K562 (cell line): ENCODE results near the gene KIF3A. TPM values are rescaled to one million over a fixed set of nuclear protein-coding genes. Genes with fewer than 3 reads are reported as not detected.

ENCODE experiments used
- C11orf30 ChIP-seq: fragments of 450-650 bp; IDR thresholded peaks from 2 replicates; pipeline ENCODE4 v1.6.1; 2016; ENCODE audit warnings: low read depth, mild to moderate bottlenecking
- CEBPB ChIP-seq: fragments of 450-650 bp; IDR thresholded peaks from 2 replicates; pipeline ENCODE4 v1.6.1; 2016; ENCODE audit warnings: missing genetic modification characterization, missing compliant biosample characterization
- HDAC2 ChIP-seq: fragments of 450-650 bp; IDR thresholded peaks from 2 replicates; pipeline ENCODE4 v1.6.1; 2016; ENCODE audit warnings: mild to moderate bottlenecking
- HLTF ChIP-seq: fragments of 450-650 bp; IDR thresholded peaks from 2 replicates; pipeline ENCODE4 v1.6.1; 2016
- L3MBTL2 ChIP-seq: fragments of 450-650 bp; IDR thresholded peaks from 2 replicates; pipeline ENCODE4 v1.6.1; 2016; ENCODE audit warnings: mild to moderate bottlenecking, moderate library complexity
- NFIX ChIP-seq: fragments of 250-450 bp; sonication (Bioruptor Pico); IDR thresholded peaks from 2 replicates; pipeline ENCODE4 v1.4.0; 2020; ENCODE audit warnings: low read depth, mild to moderate bottlenecking, moderate library complexity
- NFRKB ChIP-seq: fragments of 450-650 bp; IDR thresholded peaks from 2 replicates; pipeline ENCODE4 v1.6.1; 2016; ENCODE audit warnings: low read depth
- PHF8 ChIP-seq: fragments of 200-600 bp; sonication (generic); IDR thresholded peaks from 2 replicates; pipeline ENCODE4 v1.6.1; 2012; ENCODE audit warnings: mixed run types, mild to moderate bottlenecking, inconsistent platforms, low read length, moderate library complexity, borderline replicate concordance
- POU5F1 ChIP-seq: fragments of 150-350 bp; IDR thresholded peaks from 2 replicates; pipeline ENCODE4 v1.6.1; 2014; ENCODE audit warnings: borderline replicate concordance, low read length, low read depth, mild to moderate bottlenecking; ENCODE audit not compliant: partially characterized antibody
- RBM17 ChIP-seq: fragments of 200-400 bp; formaldehyde crosslinking; IDR thresholded peaks from 2 replicates; pipeline ENCODE4 v1.6.1; 2017; ENCODE audit warnings: low read depth, mild to moderate bottlenecking, low read length, borderline replicate concordance
- RBM25 ChIP-seq: fragments of 200-400 bp; formaldehyde crosslinking; IDR thresholded peaks from 2 replicates; pipeline ENCODE4 v1.6.1; 2018; ENCODE audit warnings: low read length, low read depth, moderate library complexity; ENCODE audit not compliant: severe bottlenecking
- SIN3A ChIP-seq, 2 experiments: fragments of 150-350 bp in 1 of 2; IDR thresholded peaks; 2 replicates each; pipeline ENCODE4 v1.6.1; 2011 to 2016; ENCODE audit warnings: borderline replicate concordance in 2 of 2, low read depth in 2 of 2, low read length in 2 of 2, mild to moderate bottlenecking in 2 of 2, moderate library complexity in 2 of 2; ENCODE audit not compliant: control insufficient read depth in 1 of 2
- TCFL5 ChIP-seq: fragments of 250-450 bp; sonication (Bioruptor Pico); conservative IDR thresholded peaks from 2 replicates; pipeline ENCODE4 v1.6.1; 2021; ENCODE audit warnings: mild to moderate bottlenecking, moderate library complexity, matching md5 sums
- ZKSCAN1 ChIP-seq: fragments of 150-350 bp; IDR thresholded peaks from 2 replicates; pipeline ENCODE4 v1.6.1; 2016; ENCODE audit warnings: low read depth, low read length
- ZNF780A ChIP-seq: fragments of 250-450 bp; sonication (Bioruptor Pico); IDR thresholded peaks from 2 replicates; pipeline ENCODE4 v1.5.0; 2021; ENCODE audit warnings: mild to moderate bottlenecking
- polyA plus RNA-seq, 8 experiments: library from polyadenylated mRNA; depleted of rRNA in 4 of 8; stranded (reverse) in 5 of 8; unstranded in 3 of 8; fragments of >200 nt; fragmentation: Nextera tagmentation in 2 of 8; fragmentation: Illumina TruSeq in 1 of 8; extraction: Ambion mirVana in 2 of 8; extraction: Trizol in 1 of 8; gene quantifications; 2 replicates each; pipeline versions ENCODE4 v1.2.1 to v1.2.3, GENCODE V29; 2011 to 2014; ENCODE audit warnings: inconsistent platforms in 1 of 8, missing spikeins in 1 of 8
- total RNA-seq, 7 experiments: library from RNA; depleted of rRNA in 6 of 7; stranded (reverse); fragments of >200 nt in 6 of 7; fragmentation: Illumina TruSeq in 2 of 7; extraction: Trizol in 2 of 7; gene quantifications; 2 replicates each; pipeline versions ENCODE4 v1.2.1 to v1.2.3, GENCODE V29; 2011 to 2021; ENCODE audit warnings: low replicate concordance in 1 of 7
- TF ChIP-seq, protein P1 (sequence below): fragments of 450-650 bp; IDR thresholded peaks from 2 replicates; pipeline ENCODE4 v1.6.1; 2016
- TF ChIP-seq, protein P2 (sequence below): fragments of 450-650 bp; IDR thresholded peaks from 2 replicates; pipeline ENCODE4 v1.6.1; 2014; ENCODE audit warnings: low read depth, mild to moderate bottlenecking, moderate library complexity, borderline replicate concordance
- TF ChIP-seq, protein P3 (sequence below), 2 experiments: fragments of 450-650 bp; formaldehyde crosslinking in 1 of 2; IDR thresholded peaks; 2 replicates each; pipeline versions ENCODE4 v1.4.0 to v1.6.1; 2014 to 2020; ENCODE audit warnings: mild to moderate bottlenecking in 2 of 2, borderline replicate concordance in 1 of 2, low read depth in 1 of 2

Gene KIF3A
- total and polyA plus RNA-seq, 9 of the 15 experiments (the other 6 are each of a cell fraction or from before 2014, with no cell fraction given) = 1.5 to 7.8 (median 6.0) TPM

DNA sequence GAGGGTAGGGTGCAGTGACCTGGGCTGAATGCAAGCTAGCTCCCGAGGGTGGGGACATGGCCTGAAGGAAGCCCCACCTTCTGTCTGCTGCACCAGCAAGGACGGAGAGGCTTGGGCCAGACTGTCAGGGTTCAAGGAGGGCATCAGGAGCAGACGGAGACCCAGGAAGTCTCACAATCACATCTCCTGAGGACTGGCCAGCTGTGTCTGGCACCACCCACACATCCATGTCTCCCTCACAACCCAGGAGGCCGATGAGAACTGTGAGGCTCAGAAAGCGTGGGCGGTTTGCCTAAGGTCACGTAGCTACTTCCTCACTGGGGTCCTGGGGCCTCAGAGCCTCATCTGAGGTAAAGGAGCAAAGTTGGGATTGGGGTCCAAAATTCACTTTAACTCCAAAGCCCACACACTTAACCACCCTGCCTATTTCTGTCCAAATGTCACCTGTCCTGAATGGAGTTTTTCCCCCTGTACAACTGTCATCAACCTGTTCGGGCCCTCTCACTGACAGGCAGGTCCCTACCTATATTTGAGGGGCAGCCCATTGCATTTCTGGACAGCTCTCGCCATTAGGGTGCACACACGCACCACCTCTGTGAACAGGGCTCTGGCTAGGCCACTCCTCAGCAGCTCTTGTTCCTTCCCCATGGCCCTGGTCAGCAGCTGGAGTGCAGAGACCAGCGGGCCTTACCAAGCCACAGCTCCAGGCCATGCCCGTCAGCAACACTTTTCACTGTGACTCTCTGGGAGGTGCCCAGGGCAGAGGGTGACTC is 75.9 kb downstream of the KIF3A start (continued):
- TF ChIP-seq, protein P1, sequence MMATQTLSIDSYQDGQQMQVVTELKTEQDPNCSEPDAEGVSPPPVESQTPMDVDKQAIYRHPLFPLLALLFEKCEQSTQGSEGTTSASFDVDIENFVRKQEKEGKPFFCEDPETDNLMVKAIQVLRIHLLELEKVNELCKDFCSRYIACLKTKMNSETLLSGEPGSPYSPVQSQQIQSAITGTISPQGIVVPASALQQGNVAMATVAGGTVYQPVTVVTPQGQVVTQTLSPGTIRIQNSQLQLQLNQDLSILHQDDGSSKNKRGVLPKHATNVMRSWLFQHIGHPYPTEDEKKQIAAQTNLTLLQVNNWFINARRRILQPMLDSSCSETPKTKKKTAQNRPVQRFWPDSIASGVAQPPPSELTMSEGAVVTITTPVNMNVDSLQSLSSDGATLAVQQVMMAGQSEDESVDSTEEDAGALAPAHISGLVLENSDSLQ = peak; percentile 49
- TF ChIP-seq POU5F1 (no peak), PHF8 (no peak), TCFL5 (CRISPR knock-in tag) (no peak), ZKSCAN1 (no peak), NFIX (CRISPR knock-in tag) (no peak), RBM17 (no peak), CEBPB (tag) (no peak), ZNF780A (CRISPR knock-in tag) (no peak), C11orf30 (no peak), L3MBTL2 (peak; percentile 34; the same call in 1 of the 2 replicates), HDAC2 (no peak), HLTF (no peak), RBM25 (no peak), NFRKB (no peak), SIN3A (IDR thresholded peaks at IDR 0.05; ENCODE audit: borderline replicate concordance in 2 of 2, control insufficient read depth in 1 of 2, low read depth in 2 of 2, low read length in 2 of 2) (no peak)
- TF ChIP-seq, protein P2, sequence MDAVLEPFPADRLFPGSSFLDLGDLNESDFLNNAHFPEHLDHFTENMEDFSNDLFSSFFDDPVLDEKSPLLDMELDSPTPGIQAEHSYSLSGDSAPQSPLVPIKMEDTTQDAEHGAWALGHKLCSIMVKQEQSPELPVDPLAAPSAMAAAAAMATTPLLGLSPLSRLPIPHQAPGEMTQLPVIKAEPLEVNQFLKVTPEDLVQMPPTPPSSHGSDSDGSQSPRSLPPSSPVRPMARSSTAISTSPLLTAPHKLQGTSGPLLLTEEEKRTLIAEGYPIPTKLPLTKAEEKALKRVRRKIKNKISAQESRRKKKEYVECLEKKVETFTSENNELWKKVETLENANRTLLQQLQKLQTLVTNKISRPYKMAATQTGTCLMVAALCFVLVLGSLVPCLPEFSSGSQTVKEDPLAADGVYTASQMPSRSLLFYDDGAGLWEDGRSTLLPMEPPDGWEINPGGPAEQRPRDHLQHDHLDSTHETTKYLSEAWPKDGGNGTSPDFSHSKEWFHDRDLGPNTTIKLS = no peak
- TF ChIP-seq, protein P3, sequence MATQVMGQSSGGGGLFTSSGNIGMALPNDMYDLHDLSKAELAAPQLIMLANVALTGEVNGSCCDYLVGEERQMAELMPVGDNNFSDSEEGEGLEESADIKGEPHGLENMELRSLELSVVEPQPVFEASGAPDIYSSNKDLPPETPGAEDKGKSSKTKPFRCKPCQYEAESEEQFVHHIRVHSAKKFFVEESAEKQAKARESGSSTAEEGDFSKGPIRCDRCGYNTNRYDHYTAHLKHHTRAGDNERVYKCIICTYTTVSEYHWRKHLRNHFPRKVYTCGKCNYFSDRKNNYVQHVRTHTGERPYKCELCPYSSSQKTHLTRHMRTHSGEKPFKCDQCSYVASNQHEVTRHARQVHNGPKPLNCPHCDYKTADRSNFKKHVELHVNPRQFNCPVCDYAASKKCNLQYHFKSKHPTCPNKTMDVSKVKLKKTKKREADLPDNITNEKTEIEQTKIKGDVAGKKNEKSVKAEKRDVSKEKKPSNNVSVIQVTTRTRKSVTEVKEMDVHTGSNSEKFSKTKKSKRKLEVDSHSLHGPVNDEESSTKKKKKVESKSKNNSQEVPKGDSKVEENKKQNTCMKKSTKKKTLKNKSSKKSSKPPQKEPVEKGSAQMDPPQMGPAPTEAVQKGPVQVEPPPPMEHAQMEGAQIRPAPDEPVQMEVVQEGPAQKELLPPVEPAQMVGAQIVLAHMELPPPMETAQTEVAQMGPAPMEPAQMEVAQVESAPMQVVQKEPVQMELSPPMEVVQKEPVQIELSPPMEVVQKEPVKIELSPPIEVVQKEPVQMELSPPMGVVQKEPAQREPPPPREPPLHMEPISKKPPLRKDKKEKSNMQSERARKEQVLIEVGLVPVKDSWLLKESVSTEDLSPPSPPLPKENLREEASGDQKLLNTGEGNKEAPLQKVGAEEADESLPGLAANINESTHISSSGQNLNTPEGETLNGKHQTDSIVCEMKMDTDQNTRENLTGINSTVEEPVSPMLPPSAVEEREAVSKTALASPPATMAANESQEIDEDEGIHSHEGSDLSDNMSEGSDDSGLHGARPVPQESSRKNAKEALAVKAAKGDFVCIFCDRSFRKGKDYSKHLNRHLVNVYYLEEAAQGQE (IDR thresholded peaks at IDR 0.05; ENCODE audit: borderline replicate concordance) = peak; percentile 47; the same call in 1 of the 2 replicates
- TF ChIP-seq, protein P3 (CRISPR knock-in tag; IDR thresholded peaks at IDR 0.05; ENCODE audit: low read depth) = no peak
